NB4 (cell line): ENCODE results near the gene DIP2C.

Experiments used
- CTCF ChIP-seq: IDR thresholded peaks from one replicate; pipeline ENCODE4 v1.5.1; 2012; ENCODE audit warnings: low read depth, low read length
- MYC ChIP-seq: IDR thresholded peaks from 2 replicates; pipeline ENCODE4 v1.6.1; 2011; ENCODE audit warnings: low read depth, low read length
- POLR2A ChIP-seq: IDR thresholded peaks from 2 replicates; pipeline ENCODE4 v1.6.1; 2011; ENCODE audit warnings: mild to moderate bottlenecking; ENCODE audit not compliant: insufficient read length; ENCODE audit errors: extremely low read depth

DNA sequence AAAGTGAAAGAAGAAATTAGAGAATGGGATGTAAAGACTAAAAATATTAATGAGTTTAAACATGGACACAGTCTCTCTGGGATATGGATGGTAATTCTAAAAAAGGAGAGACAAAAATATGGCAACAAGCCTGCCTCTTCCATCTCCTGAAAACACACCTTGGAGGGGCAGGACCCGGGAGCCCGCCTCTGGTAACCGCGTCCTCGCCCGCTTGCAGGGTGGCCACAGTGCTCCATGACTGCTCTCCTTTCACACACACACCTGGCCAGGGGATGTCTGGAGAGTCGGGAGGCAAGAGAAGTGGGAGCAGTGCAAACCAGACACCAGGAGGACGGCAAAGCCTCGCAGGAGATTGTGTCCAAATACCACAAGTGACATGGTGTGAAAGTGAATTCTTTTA lies 387.9 kb downstream of the DIP2C start:
- no peak for TF ChIP-seq CTCF
- no peak for TF ChIP-seq POLR2A
- TF ChIP-seq MYC = no peak
